ENCODE measurements around the gene ANTXR2.
A peak's percentile ranks its signal among the peaks of the same experiment; 100 is the strongest.

The ANTXR2 gene

GRCh38 chr4:80091688-80092087 is 18.7 kb upstream of the ANTXR2 start:
- DNase-seq: no peak

GRCh38 chr4:80091184-80091583 is 18.2 kb upstream of the ANTXR2 start:
- DNase-seq: no peak

- DNase-seq: no peak
These were observed 17.1 kb upstream of the ANTXR2 start for GRCh38 chr4:80090090-80090489.

GRCh38 chr4:80088471-80088870 is 15.4 kb upstream of the ANTXR2 start:
- no peak for DNase-seq

GRCh38 chr4:80086296-80086695 is 13.3 kb upstream of the ANTXR2 start:
- no peak for DNase-seq

GRCh38 chr4:80085081-80085480 is 12.1 kb upstream of the ANTXR2 start:
- no peak for DNase-seq

- DNase-seq: no peak
These were observed 9.7 kb upstream of the ANTXR2 start for GRCh38 chr4:80082693-80083092.

GRCh38 chr4:80081566-80081965 is 8.5 kb upstream of the ANTXR2 start:
- DNase-seq: no peak

GRCh38 chr4:80079255-80079923 is 6.4 kb upstream of the ANTXR2 start:
- DNase-seq: no peak

GRCh38 chr4:80078346-80079092 is 5.5 kb upstream of the ANTXR2 start:
- no peak for DNase-seq

GRCh38 chr4:80077639-80078038 is 4.6 kb upstream of the ANTXR2 start:
- no peak for DNase-seq

GRCh38 chr4:80076681-80077080 is 3.7 kb upstream of the ANTXR2 start:
- no peak for DNase-seq

GRCh38 chr4:80075995-80076675 is 3.1 kb upstream of the ANTXR2 start:
- no peak for DNase-seq

GRCh38 chr4:80074651-80075050 is 1.6 kb upstream of the ANTXR2 start:
- DNase-seq: no peak

GRCh38 chr4:80074069-80074468 is 1.0 kb upstream of the ANTXR2 start:
- DNase-seq: no peak

- peak; percentile 66 for DNase-seq
These were observed 512 bp upstream of the ANTXR2 start for GRCh38 chr4:80073473-80074008.

GRCh38 chr4:80072228-80072743 is 743 bp downstream of the ANTXR2 start:
- no peak for DNase-seq

- no peak for DNase-seq
These were observed 1.3 kb downstream of the ANTXR2 start for GRCh38 chr4:80071604-80072227.

GRCh38 chr4:80070880-80071603 is 2.0 kb downstream of the ANTXR2 start:
- DNase-seq: no peak

- no peak for DNase-seq
These were observed 2.9 kb downstream of the ANTXR2 start for GRCh38 chr4:80069837-80070731.

GRCh38 chr4:80069108-80069836 is 3.8 kb downstream of the ANTXR2 start:
- no peak for DNase-seq

Measured in SIG-M5 (cell line).